Measurements from ENCODE around the gene ABCA7.
"Not testable (repeated sequence)": the region's sequence is repeated elsewhere in the genome, so short reads cannot be mapped to it uniquely, and the experiment has no call there.

Gene ABCA7

GRCh38 chr19:1017115-1017905 is 22.6 kb upstream of the ABCA7 start:
- in situ Hi-C loops (cut with HindIII; ENCODE audit: low sequenced_read_pairs): no loop called here

- in situ Hi-C loops (cut with HindIII; ENCODE audit: low sequenced_read_pairs): no loop called here
These were observed 22.0 kb upstream of the ABCA7 start for GRCh38 chr19:1017906-1018305.

GRCh38 chr19:1018393-1018792 is 21.5 kb upstream of the ABCA7 start:
- in situ Hi-C loops (cut with HindIII; ENCODE audit: low sequenced_read_pairs): no loop called here

DNA sequence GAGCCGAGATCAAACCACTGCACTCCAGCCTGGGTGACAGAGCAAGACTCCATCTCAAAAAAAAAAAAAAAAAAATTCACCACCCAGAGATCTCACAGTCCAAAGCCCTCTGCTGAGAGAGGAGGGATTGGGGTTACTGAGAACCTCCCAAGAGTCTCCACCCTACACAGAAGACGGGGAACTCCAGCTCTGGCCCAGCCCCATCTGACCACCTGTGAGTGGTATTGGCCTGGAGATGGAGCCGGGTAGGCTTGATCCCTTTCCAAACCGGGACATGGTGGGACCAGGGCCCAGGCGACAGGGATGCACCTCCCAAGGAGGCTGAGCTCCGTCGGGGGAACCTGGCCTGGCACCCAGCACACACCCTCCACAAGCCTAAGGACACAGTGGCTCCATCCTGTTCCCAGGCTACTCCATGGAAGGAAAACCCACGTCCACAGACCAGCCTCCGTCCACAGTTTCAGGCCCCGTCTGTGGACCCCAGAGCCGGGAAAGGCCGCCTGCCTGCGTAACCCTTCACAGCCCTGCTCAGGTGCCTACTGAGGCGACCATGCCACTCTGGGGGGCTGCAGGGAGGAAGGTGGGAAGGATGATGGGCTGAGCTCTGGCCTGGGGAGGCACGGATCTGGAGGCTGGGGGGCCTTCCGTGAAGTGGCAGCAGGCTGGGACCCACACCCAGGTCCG is 20.8 kb upstream of the ABCA7 start:
- in situ Hi-C loops (cut with HindIII; ENCODE audit: low sequenced_read_pairs): no loop called here

GRCh38 chr19:1019616-1019961 is 20.3 kb upstream of the ABCA7 start:
- in situ Hi-C loops (cut with HindIII; ENCODE audit: low sequenced_read_pairs): no loop called here

GRCh38 chr19:1019980-1020867 is 19.7 kb upstream of the ABCA7 start:
- in situ Hi-C loops (cut with HindIII; ENCODE audit: low sequenced_read_pairs): no loop called here

DNA sequence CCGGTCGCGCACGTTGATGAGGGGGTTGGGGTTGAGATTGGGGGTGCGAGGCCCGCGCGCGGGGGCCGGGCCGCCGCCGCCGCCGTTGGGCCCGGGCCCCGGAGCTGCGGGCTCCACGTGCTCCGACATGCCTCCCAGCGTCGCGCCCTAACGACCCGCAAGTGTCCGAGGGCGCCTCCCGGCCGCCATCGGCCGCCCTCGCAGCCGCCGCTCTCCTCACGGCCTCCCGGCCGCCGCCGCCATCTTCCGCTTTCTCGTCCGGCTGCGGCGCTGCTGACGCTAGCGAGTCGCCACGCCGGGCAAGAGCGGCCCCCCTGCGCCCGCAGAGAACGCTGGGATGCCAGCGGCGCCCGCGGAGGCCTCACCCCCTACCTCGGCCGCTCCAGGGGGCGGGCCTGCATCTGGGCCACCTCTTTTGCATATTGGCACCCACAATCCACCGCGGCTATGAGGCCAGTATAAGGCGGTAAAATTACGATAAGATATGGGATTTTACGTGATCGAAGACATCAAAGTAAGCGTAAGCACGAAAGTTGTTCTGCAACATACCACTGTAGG is 19.0 kb upstream of the ABCA7 start, which contains the start of gene TMEM259:
TSS of gene TMEM259 (minus strand) at position 256 of the 558 bp plus-strand sequence. CDS start at position 129, 127 bp downstream.
- in situ Hi-C loops (cut with HindIII; ENCODE audit: low sequenced_read_pairs): no loop called here

DNA sequence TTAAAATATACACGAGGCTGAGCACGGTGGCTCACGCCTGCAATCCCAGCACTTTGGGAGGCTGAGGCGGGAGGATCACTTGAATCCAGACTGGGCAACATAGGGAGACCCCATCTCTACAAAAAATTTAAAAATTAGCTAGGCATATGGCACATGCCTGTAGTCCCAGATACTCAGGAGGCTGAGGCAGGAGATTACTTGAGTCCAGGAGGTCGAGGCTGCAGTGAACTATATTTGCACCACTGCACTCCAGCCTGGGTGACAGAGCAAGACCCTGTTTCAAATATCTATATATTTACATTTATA is 16.1 kb upstream of the ABCA7 start:
- in situ Hi-C loops (cut with HindIII; ENCODE audit: low sequenced_read_pairs): not testable (repeated sequence)

GRCh38 chr19:1025080-1025479 is 14.8 kb upstream of the ABCA7 start:
- in situ Hi-C loops (cut with HindIII; ENCODE audit: low sequenced_read_pairs): not testable (repeated sequence)

- in situ Hi-C loops (cut with HindIII; ENCODE audit: low sequenced_read_pairs): no loop called here
These were observed 13.7 kb upstream of the ABCA7 start, which contains the start of gene CNN2 for GRCh38 chr19:1025960-1026782. Gene CNN2, plus strand, starts transcription at chr19:1026608. Its CDS starts 54 bp downstream, at chr19:1026662.

DNA sequence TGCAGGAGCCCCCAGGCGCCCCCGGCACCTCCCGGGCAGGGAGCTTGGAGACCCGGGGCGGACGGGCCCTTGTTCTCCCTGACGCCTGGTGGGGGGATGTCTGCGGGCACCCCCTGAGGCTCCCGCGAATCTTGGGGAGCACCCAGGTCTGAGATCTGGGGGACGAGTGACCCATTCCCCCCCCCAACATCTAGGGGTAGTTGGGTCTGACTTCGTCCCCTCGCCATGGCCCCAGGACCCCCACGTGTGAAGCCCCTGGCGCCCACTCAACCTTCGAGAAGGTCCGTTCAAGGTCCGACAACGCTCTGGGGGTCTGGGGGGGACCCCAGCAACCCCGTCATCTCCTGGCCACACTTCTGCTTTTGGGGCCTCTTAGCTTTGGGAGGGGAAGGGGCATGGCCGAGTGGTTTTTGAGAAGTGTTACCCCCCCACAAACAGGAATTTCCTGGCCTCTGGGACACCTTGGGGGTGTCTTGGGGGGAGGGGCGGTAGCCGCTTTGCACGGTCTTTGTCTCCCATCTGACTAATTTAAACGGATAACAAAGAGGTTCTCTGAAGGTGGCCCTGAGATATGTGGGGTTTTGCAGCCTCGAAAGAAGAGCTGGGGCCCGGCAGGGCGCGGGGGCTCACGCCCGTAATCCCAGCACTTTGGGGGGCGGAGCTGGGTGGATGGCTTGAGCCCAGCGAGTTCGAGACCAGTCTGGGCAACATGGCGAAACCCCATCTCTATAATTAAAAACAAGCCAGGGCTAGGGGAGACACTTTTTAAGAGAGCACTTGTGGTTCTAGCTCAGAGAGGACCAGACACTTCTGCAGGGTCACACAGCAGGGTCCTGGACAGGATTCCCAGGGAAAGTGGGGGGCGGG is 12.9 kb upstream of the ABCA7 start:
- in situ Hi-C loops (cut with HindIII; ENCODE audit: low sequenced_read_pairs): no loop called here

GRCh38 chr19:1027650-1028061 is 12.3 kb upstream of the ABCA7 start:
- in situ Hi-C loops (cut with HindIII; ENCODE audit: low sequenced_read_pairs): no loop called here

DNA sequence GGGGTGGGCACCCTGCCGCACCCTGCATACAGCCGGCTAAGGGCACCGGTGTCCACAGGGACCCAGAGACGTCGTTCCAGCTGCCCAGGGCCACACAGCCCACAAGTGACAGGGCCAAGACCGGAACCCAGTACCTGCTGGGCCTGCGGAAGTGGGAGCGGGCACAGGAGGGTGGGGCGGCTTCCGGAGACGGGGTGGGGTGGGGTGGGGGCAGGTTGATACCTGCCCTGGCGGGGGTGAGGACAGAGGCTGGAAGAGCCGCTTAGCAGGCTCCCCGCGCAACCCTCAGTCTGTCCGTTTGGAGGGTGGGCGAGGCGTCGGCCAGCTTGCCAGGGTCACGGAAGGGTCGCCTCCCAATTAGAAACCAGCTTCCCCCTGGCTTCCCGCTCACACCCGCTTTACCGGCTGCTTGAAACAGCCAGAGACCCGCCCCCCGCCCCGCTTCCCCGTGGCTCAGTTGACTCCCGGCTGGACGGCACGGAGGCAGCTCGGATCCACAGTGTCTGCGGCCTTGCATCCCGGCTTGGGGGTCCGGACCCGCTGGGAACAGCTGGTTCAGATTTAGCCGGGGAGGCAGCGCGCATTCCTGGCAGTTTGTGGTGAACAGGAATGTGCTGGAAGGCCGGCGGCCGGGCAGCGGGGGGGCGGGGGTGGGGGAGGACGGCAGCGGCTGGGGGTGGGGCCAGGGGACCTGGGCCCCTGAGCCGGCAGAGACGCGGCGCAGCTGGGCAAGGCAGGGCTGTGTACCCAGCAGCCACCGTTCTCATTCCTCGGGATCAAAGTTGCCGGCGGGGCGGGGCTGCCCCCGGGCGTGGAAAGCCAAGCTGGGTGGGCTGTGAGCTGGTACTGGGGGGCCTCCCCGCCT is 11.6 kb upstream of the ABCA7 start:
- in situ Hi-C loops (cut with HindIII; ENCODE audit: low sequenced_read_pairs): no loop called here

DNA sequence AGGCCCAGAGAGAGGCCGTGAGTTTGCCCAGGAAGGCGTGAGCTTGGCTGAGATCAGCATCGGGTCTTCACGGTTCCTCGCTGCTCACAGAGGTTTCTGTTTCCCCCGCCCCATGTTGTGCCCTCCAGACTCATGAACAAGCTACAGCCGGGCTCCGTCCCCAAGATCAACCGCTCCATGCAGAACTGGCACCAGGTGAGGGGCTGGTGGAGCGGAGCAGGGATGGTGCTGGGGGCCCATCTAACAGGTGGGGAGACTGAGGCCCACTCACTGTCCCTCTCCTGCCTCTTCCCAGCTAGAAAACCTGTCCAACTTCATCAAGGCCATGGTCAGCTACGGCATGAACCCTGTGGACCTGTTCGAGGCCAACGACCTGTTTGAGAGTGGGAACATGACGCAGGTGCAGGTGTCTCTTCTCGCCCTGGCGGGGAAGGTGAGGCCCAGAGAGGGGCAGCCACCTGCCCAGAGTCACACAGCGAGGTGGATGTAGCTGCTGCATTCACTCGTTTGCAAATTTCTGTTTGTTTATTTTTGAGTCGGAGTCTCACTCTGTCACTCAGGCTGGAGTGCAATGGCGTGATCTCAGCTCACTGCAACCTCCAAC is 7.5 kb upstream of the ABCA7 start:
- in situ Hi-C loops (cut with HindIII; ENCODE audit: low sequenced_read_pairs): no loop called here

DNA sequence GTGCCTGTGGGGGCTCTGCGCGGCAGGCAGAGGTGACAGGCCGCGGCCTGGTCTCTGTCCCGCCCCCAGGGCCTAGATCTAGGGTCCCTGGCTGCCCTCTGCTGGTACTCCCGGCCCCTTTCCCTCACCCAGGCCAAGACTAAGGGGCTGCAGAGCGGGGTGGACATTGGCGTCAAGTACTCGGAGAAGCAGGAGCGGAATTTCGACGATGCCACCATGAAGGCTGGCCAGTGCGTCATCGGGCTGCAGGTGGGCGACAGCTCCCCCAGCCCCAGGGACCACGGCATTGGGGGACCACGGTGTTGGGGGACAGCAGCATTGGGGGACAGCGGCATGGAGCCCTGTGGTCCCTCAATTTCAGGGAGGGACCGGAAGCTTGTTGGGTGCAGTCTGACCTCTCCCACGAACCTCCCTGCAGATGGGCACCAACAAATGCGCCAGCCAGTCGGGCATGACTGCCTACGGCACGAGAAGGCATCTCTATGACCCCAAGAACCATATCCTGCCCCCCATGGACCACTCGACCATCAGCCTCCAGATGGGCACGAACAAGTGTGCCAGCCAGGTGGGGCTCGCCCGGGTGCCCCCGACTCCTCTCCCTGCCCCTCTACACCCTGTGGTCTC is 3.8 kb upstream of the ABCA7 start:
- in situ Hi-C loops (cut with HindIII; ENCODE audit: low sequenced_read_pairs): no loop called here

- in situ Hi-C loops (cut with HindIII; ENCODE audit: low sequenced_read_pairs): no loop called here
These were observed 2.3 kb upstream of the ABCA7 start for GRCh38 chr19:1037621-1038064.

- in situ Hi-C loops (cut with HindIII; ENCODE audit: low sequenced_read_pairs): no loop called here
These were observed 795 bp upstream of the ABCA7 start for GRCh38 chr19:1038978-1039645.
